H1 (cell line): ENCODE results near the gene MOG. TPM values are rescaled to one million over a fixed set of nuclear protein-coding genes. Genes with fewer than 3 reads are reported as not detected.

ENCODE experiments used
- BACH1 ChIP-seq: IDR thresholded peaks from 2 replicates; pipeline ENCODE4 v1.6.1; 2012; ENCODE audit warnings: low read length, improper control_type of control experiment
- BCL11A ChIP-seq, 2 experiments: IDR thresholded peaks; one replicate each; pipeline ENCODE4 v1.6.1; 2011; ENCODE audit warnings: low read depth in 2 of 2, low read length in 2 of 2, mild to moderate bottlenecking in 2 of 2
- HDAC6 ChIP-seq: IDR thresholded peaks from one replicate; pipeline ENCODE4 v1.7.1; 2012; ENCODE audit warnings: low read depth, mild to moderate bottlenecking, inconsistent platforms, low read length, moderate library complexity
- KDM4A ChIP-seq: IDR thresholded peaks from one replicate; pipeline ENCODE4 v1.7.1; 2012; ENCODE audit warnings: low read depth, mild to moderate bottlenecking, moderate library complexity, low read length, inconsistent platforms; ENCODE audit not compliant: severe bottlenecking
- POLR2A ChIP-seq, 2 experiments: IDR thresholded peaks; 1 replicate in 1 of 2; 2 replicates in 1 of 2; pipeline ENCODE4 v1.6.1; 2011; ENCODE audit warnings: low read depth in 2 of 2, low read length in 2 of 2, mild to moderate bottlenecking in 2 of 2; ENCODE audit errors: control extremely low read depth in 1 of 2
- POLR2AphosphoS5 ChIP-seq: IDR thresholded peaks from 2 replicates; pipeline ENCODE4 v1.6.1; 2011; ENCODE audit warnings: low read depth, low read length
- TAF1 ChIP-seq: IDR thresholded peaks from 2 replicates; pipeline ENCODE4 v1.6.1; 2011; ENCODE audit warnings: mild to moderate bottlenecking, low read depth, low read length
- TBP ChIP-seq: IDR thresholded peaks from 2 replicates; pipeline ENCODE4 v1.6.1; 2011; ENCODE audit warnings: low read depth, low read length, improper control_type of control experiment
- YY1 ChIP-seq: IDR thresholded peaks from 2 replicates; pipeline ENCODE4 v1.6.1; 2011; ENCODE audit warnings: low read depth, mild to moderate bottlenecking, low read length
- polyA plus RNA-seq, 7 experiments: library from polyadenylated mRNA; depleted of rRNA in 3 of 7; stranded (reverse) in 5 of 7; unstranded in 2 of 7; fragments of >200 nt in 5 of 7; fragments of 200-250 nt in 2 of 7; gene quantifications; 1 replicate in 5 of 7; 2 replicates in 1 of 7; 4 replicates in 1 of 7; pipeline versions ENCODE4 v1.2.1 to v1.2.3, GENCODE V29; 2011 to 2013; ENCODE audit warnings: missing spikeins in 2 of 7, mixed read lengths in 2 of 7
- total RNA-seq: library from RNA; stranded (reverse); fragmentation: NEBNext Ultra II Directional; extraction: Animal tissue kit (Norgen Biotek cat#: 25700); gene quantifications from 2 replicates; pipeline ENCODE4 v1.2.1, GENCODE V29; 2021

Gene MOG
- total and polyA plus RNA-seq, 2 of the 8 experiments (the other 6 are each of a cell fraction or from before 2014, with no cell fraction given) = 0.17 to 0.86 TPM

GRCh38 chr6:29631860-29632731 lies 24.8 kb upstream of the MOG start (continued):
- peak; percentile 35; the same call in 1 of the 2 replicates for TF ChIP-seq POLR2AphosphoS5
- no peak for TF ChIP-seq TAF1
- peak; percentile 82 for TF ChIP-seq KDM4A
- TF ChIP-seq BCL11A (IDR thresholded peaks at IDR 0.05; ENCODE audit: low read depth in 2 of 2, low read length in 2 of 2) = no peak
- TF ChIP-seq YY1 = peak; percentile 58; the same call in 1 of the 2 replicates
- no peak for TF ChIP-seq HDAC6
- TF ChIP-seq BACH1 = no peak
- peak in 1 of 2 experiments; percentile 41; a peak in 1 of 3 replicates for TF ChIP-seq POLR2A (IDR thresholded peaks at IDR 0.05; ENCODE audit: control extremely low read depth in 1 of 2, low read depth in 2 of 2, low read length in 2 of 2)
- TF ChIP-seq TBP = no peak
